CD1c-positive myeloid dendritic cell (primary cell): ENCODE measurements around the gene PRR33.

ENCODE experiments used
- DNase-seq: peaks from one replicate; pipeline ENCODE4 v3.0.0-alpha.2; 2016; ENCODE audit errors: extremely low spot score

The PRR33 gene

GRCh38 chr11:1927848-1928469 lies 36.3 kb upstream of the PRR33 start:
- no peak for DNase-seq

DNA sequence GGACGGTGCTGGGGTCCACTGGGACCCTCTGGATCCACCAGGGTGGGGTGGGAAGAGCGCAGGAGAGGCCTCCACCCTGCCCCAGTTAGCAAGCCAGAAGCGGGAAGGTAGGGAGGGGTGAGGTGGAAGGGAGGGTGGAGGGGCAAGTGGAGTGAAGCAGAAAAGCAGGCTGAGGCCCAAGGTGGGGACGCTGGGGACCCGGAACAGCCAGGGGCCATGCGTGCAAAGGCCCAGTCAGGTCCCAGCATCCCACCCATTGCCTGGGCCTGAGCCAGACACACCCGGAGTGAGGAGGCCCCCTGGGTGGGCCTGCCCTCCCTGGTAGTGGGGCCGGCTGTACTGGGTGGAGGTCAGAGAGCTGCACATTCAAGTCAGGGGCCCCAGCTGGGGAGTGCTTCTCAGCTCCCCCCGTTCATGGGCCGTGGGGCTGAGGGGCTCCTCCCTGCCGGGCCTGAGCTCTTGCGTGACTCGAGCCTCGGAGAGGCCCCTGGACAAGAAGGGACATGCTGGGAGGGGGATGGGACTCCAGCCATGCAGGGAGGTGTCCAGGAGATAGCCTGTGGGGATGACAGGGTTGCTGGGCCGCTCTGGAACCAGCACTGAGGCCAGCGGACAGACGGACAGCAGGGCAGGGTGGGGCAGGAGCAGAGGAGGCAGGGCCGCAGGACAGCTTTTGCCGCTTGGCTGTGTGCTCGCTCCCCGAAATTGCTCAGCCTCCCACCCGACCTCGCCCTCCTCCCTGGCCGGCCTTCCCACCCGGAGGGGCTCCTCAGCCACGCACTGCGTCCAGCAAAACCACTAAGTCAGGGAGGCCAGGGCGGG lies 35.5 kb upstream of the PRR33 start:
- DNase-seq, result no peak

GRCh38 chr11:1926156-1927025 lies 34.7 kb upstream of the PRR33 start:
- peak; percentile 51 for DNase-seq

GRCh38 chr11:1925373-1926155 lies 33.9 kb upstream of the PRR33 start:
- no peak for DNase-seq

DNA sequence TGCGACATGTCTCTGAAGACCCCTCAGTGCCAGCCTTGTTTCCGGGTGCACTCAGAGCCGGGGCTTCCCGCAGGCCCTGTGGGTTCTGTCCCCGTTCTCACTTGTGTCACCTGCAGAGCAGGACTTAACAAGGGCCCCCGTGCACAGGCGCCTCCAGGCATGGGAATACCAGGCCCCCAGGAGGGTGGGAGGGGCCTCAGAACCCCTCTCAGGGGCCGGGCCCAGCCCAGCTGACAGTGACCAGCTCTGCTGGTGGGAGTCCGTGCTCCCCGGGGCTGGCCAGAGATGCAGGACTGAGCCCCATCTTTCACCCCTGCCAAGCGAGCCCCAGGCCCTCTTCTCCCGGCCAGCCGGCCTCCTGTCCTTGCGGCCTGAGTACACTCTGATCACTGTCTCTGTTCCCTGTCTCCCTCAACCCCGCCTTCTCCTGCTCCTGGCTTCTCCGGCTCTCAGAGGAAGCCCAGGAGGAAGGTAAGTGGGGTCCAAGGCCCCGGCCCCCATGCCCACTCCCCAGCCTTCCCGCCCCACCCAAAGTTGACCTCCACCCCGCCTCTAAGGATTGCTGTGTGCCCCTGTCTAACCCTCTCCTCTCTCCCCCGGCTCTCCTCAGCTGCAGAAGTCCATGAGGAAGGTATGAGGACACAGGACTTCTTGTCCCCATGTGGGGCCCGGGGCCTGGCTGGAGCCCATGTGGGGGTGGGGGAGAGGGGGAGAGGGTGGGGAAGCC lies 33.1 kb upstream of the PRR33 start:
- no peak for DNase-seq

DNA sequence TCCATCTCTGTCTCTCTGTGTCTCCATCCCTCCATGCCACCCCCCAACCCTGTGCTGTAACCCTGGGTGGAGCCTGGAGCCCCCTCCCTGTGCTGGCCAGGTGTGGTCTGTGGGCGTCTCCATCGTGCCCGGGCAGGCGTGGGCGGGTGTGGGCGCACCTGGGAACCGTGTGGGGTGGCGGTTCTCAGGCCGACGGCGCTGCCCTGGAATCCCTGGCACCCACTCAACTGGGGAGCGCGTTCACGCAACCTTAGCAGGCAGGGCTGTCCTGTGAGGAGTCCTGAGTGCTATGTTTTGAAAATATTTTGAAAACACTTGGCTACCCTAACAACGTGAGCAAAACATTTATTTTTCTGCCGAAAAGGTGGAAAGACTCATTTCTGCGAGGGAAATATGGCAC lies 32.5 kb upstream of the PRR33 start:
- no peak for DNase-seq

GRCh38 chr11:1923201-1923956 lies 31.7 kb upstream of the PRR33 start:
- DNase-seq, result no peak

DNA sequence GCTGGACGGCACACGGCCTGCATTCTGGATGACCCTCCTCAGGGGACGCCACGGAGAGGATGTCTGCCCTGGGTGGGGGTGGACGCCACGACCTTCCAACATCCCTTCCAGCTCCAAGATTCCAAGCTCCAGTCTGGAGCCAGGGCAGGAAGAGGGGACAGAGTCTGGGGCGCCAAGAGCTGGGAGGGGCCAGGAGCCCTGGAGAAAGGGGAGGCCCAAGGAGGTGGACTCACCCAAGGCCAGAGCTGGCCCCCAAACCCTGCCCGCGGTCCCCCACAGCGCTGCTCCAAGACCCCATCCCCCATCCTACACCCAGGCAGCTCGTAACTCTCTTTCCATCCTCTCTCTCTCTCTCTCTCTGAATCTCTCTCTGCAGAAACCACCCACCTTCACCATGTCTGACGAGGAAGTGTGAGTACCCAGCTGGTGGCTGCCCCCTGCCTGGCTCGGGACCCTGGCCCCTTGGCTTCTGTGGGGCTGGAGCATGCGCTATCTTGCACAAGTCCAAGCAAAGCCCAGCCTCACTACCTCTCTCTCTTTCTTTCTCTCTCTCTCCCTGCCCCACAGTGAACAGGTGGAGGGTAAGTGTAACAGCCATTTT lies 30.9 kb upstream of the PRR33 start:
- no peak for DNase-seq

DNA sequence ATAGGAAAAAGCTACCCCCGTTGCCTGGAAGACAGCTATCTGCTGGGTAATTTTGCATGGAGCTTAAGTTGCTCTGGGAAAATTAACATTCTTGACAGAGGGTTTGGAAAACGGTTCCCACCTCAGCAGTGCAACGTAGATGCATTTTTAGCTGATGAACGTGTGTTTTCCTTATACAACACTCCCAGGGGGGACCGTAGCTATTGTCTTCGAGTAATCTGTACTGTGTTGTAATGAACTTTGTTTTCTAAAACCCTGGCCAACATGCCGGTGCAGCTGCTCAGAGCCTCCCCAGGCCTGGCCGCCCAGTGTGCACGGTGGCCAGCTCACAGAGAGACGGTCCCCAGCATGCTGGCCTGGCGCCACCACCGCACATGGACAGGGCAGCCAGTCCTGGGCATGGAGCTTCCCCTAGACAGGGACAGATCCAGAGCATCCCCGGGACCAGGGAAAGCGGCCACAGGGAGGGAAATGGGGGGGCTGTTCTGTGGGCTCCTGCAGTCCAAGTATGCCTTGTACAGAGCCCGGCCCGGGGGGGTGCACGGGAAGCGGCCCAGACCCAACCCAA lies 30.0 kb upstream of the PRR33 start:
- no peak for DNase-seq

GRCh38 chr11:1920909-1921573 lies 29.3 kb upstream of the PRR33 start:
- no peak for DNase-seq

DNA sequence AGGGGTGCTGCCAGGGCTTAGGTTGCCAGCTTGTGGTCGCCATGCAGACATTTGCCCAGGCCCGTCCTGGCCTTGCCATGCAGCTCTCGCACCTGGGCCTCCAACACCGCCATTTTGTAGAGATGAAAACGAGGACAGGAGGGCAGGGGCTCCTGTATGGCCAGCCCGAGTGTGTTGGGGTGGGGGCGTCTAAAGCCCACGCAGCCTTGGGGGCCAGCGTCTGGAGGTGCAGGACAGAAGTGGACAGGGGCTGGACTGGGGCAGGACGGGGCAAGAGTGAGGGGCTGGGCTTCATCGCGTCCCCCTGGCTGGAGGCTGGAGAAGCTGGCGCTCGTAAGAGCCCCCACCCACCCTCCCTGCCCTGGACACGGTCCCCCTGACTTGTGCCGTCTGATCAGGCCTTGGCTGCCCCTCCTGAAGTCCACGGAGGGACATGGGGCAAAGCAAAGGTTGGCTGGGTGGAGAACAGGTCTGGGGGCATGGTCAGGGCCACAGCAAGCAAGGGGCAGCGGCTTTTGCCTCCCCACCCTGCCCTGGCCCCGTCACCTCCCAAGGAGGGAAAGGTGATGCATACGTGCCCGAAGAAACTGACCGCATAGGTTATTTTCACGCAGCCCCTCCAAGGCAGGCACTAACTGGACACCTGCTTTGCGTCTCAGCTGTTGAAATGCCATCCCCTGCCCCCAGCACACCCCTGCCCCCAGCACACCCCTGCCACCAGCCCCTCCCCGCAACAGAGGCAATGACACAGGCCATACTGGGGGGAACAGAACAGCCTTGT lies 28.6 kb upstream of the PRR33 start:
- no peak for DNase-seq

DNA sequence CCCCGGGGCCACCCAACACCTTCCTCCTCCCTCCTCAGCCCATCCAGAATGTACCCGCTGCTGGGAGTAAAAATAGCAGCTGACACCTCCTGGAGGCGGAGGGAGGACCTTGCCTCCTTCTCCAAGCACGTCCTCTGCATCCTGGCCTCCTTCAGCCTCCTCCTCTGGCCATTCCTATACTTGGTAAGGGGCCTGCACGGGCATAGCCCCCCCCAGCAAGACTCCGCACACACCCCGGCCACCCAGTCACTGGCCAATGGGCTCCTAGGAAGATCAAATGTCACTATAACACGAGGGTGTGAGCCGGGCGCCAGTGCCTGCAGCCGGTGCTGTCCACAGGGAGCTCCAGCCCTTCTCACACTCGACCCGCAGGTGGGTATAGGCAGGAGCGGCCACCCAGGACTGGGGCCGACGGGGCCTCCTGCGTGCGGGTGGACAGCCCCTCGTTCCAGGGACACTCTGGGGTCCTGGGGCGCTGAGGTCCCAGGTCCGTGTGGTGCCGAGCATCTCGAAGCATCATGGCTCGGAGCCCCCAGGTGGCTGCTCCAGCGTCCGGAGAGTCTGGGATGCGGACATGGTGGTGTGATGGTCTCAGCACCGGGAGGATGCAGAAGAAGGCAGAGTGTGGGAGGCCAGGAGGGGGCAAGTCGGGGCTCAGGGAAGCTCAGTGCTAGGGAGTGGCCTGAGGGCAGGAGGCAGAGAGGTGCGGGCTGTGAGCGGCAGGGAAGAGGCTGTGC lies 27.9 kb upstream of the PRR33 start, which contains the start of gene TNNT3:
Gene TNNT3 (plus strand): TSS at position 313 of the 737 bp plus-strand sequence. CDS start 3,172 bp downstream, outside the sequence.
- DNase-seq, result no peak

DNA sequence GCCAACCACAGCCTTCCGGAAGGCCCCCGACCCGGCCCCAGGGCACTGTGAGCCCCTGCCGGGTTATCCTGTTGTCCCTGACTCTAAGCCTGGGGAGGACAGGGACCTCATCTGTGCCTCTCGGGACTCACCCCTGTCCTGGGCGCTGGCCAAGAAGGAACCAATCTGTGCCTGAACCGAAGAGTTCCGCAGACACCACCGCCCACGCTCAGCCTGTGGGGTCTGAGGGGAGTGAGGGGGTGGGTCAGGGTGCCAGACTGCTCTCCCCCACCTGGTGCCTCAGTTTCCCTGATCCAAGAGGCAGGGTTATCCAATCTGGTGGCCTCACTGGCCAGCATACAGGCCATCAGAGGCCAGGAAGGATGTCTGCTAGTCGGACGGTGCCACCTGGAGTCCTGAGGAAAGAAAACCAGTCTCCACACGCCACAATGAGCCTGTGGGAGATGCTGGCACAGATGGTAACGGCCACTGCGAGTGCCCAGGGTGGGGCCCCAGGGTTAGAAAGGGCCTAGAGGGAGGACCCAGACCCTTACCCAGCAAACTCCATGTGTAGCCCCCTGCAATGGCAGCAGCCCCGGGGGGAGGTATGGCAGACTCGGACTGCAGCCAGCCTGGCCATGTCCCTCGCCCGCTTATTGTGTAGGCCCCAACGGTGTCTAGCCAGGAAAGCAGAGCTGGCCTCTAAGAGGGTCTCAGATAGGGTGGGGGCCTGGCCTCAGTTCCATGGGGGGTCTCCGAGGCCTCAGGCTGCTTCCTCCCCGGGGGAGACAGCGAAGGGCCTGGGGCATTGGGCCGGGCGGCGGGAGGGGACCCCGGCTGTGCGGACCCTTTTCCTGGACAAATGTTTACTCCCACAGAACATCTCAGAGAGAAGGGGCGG lies 27.0 kb upstream of the PRR33 start:
- DNase-seq, result no peak

- no peak for DNase-seq
These were observed 26.1 kb upstream of the PRR33 start for GRCh38 chr11:1917523-1918435.

- no peak for DNase-seq
These were observed 25.4 kb upstream of the PRR33 start for GRCh38 chr11:1916986-1917522.
